ENCODE data around the gene LONP1.

DNA sequence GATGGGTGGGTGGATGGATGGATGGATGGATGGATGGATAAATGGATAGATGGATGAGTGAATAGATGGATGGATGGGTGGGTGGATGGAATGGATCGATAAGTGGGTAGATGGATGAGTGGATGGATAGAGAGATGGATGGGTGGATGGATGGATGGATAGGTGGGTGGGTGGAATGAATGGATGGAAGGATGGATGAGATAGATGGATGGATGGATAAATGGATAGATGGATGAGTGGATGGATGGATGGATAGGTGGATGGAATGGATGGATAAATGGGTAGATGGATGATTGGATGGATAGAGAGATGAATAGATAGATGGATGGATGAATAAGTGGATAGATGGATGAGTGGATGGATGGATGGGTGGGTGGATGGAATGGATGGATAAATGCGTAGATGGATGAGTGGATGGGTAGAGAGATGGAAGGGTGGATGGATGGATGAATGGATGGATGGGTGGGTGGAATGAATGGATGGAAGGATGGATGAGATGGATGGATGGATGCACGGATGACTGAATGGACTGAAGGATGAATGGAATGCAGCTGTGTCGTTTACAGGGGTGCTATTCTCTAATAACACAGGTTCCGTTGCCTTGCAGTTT, 42.8 kb upstream of the LONP1 start:
- TF ChIP-seq ZNF274 (IDR thresholded peaks at IDR 0.05; ENCODE audit: low read depth, low read length), result no peak
- TF ChIP-seq YY1 (IDR thresholded peaks at IDR 0.05; ENCODE audit: insufficient read depth, insufficient read length), result no peak
